ENCODE measurements around the gene POLRMT. TPM values are rescaled to one million over a fixed set of nuclear protein-coding genes. Genes with fewer than 3 reads are reported as not detected.

POLRMT gene
- total RNA-seq, 1 donor from 2014 or later = 45.3 TPM

DNA sequence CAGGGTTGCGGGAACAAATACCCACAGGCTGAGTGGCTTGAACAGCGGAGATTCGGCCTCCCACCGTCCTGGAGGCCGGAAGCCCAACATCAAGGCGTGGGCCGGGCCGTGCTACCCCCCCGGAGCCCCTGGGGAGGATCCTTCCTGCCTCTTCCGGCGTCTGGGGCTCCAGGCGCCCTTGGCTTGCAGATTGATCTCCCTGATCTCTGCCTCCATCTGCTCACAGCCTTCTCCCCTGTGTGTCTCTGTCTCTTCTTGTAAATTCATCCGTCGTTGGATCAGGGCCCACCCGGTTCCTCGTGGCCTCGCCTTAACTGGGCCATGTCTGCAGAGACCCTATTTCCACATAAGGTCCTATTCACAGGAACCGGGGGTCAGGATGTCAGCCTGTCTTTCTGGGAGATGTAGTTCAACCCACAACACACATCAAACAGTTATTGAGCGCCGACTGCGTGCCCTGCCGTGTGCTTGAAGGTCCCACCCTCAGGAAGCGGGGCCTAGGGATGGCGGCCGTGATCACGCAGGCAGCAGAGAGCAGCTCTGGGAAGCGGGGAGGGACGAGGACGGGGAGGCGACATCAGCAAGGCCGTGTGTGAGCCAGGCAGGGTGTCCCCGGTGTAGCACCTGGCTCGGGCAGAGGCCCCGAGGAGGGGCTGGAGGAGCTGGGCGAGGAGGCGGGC, 22.4 kb downstream of the POLRMT start:
- Mint-ChIP-seq H3K36me3 (ENCODE audit: low read depth, unreplicated experiment) (peaks cover 15% of the 10 kb centered on the region), H3K4me1 (ENCODE audit: low read depth, unreplicated experiment) (peaks cover 3% of the 10 kb centered on the region), H3K27me3 (ENCODE audit: low read depth, unreplicated experiment) (no peaks in the 10 kb centered on the region), H3K4me3 (ENCODE audit: unreplicated experiment) (no peak overlapping the region), H3K9me3 (ENCODE audit: unreplicated experiment) (peaks cover 2% of the 10 kb centered on the region), H3K27ac (ENCODE audit: unreplicated experiment) (peak overlapping the region; percentile 28)
- peak overlapping the region; percentile 95 for H3K27ac ChIP-seq (ENCODE audit: low read depth, low read length)
- peak overlapping the region; percentile 63 for H2AFZ ChIP-seq (ENCODE audit: low read depth, low read length)
- peak overlapping the region; percentile 30 for H3K4me3 ChIP-seq (ENCODE audit: insufficient read depth, low read depth, low read length)
- no peak for FAIRE-seq
- H3K9ac ChIP-seq (ENCODE audit: low read length) = peak overlapping the region; percentile 84
- H3K4me2 ChIP-seq (ENCODE audit: low read length) = peak overlapping the region; percentile 82
- TF ChIP-seq, protein P1, sequence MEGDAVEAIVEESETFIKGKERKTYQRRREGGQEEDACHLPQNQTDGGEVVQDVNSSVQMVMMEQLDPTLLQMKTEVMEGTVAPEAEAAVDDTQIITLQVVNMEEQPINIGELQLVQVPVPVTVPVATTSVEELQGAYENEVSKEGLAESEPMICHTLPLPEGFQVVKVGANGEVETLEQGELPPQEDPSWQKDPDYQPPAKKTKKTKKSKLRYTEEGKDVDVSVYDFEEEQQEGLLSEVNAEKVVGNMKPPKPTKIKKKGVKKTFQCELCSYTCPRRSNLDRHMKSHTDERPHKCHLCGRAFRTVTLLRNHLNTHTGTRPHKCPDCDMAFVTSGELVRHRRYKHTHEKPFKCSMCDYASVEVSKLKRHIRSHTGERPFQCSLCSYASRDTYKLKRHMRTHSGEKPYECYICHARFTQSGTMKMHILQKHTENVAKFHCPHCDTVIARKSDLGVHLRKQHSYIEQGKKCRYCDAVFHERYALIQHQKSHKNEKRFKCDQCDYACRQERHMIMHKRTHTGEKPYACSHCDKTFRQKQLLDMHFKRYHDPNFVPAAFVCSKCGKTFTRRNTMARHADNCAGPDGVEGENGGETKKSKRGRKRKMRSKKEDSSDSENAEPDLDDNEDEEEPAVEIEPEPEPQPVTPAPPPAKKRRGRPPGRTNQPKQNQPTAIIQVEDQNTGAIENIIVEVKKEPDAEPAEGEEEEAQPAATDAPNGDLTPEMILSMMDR (IDR thresholded peaks at IDR 0.05; ENCODE audit: insufficient read depth, low read depth, low read length) = no peak
- TF ChIP-seq EZH2 (IDR thresholded peaks at IDR 0.05; ENCODE audit: insufficient read depth, low read length) = no peak
- peak; percentile 82 for DNase-seq (ENCODE audit: low read depth)
- no peaks in the 10 kb centered on the region for H3K36me3 ChIP-seq (ENCODE audit: insufficient read depth, low read length)
- H3K4me1 ChIP-seq (ENCODE audit: insufficient read depth, low read length) = peaks cover 19% of the 10 kb centered on the region
- no peaks in the 10 kb centered on the region for H3K9me3 ChIP-seq (ENCODE audit: insufficient read depth, low read depth, low read length)
- no peaks in the 10 kb centered on the region for H4K20me1 ChIP-seq (ENCODE audit: insufficient read depth, low read length)
- no peaks in the 10 kb centered on the region for H3K79me2 ChIP-seq (ENCODE audit: insufficient read depth, low read length)
- no peaks in the 10 kb centered on the region for H3K27me3 ChIP-seq (ENCODE audit: insufficient read depth, low read length)

- H3K36me3 Mint-ChIP-seq (ENCODE audit: low read depth, unreplicated experiment) = peaks cover 15% of the 10 kb centered on the region
These were observed 23.1 kb downstream of the POLRMT start for GRCh38 chr19:610071-610800.

More at GRCh38 chr19:610071-610800, 23.1 kb downstream of the POLRMT start:
- H3K9me3 Mint-ChIP-seq (ENCODE audit: unreplicated experiment) = peaks cover 2% of the 10 kb centered on the region
- Histone ChIP-seq H3K79me2 (ENCODE audit: insufficient read depth, low read length) (no peaks in the 10 kb centered on the region), H3K36me3 (ENCODE audit: insufficient read depth, low read length) (no peaks in the 10 kb centered on the region), H3K4me3 (ENCODE audit: insufficient read depth, low read depth, low read length) (no peak overlapping the region), H2AFZ (ENCODE audit: low read depth, low read length) (peak overlapping the region; percentile 63), H3K9ac (ENCODE audit: low read length) (peak overlapping the region; percentile 84), H3K27ac (ENCODE audit: low read depth, low read length) (peak overlapping the region; percentile 95), H3K9me3 (ENCODE audit: insufficient read depth, low read depth, low read length) (no peaks in the 10 kb centered on the region), H3K27me3 (ENCODE audit: insufficient read depth, low read length) (no peaks in the 10 kb centered on the region), H3K4me2 (ENCODE audit: low read length) (peak overlapping the region; percentile 82), H4K20me1 (ENCODE audit: insufficient read depth, low read length) (no peaks in the 10 kb centered on the region), H3K4me1 (ENCODE audit: insufficient read depth, low read length) (peaks cover 19% of the 10 kb centered on the region)
- no peak for FAIRE-seq
- H3K4me3 Mint-ChIP-seq (ENCODE audit: unreplicated experiment) = no peak overlapping the region
- no peaks in the 10 kb centered on the region for H3K27me3 Mint-ChIP-seq (ENCODE audit: low read depth, unreplicated experiment)
- TF ChIP-seq EZH2 (IDR thresholded peaks at IDR 0.05; ENCODE audit: insufficient read depth, low read length) = no peak
- TF ChIP-seq, protein P1 (IDR thresholded peaks at IDR 0.05; ENCODE audit: insufficient read depth, low read depth, low read length) = no peak
- peaks cover 3% of the 10 kb centered on the region for H3K4me1 Mint-ChIP-seq (ENCODE audit: low read depth, unreplicated experiment)
- no peak overlapping the region for H3K27ac Mint-ChIP-seq (ENCODE audit: unreplicated experiment)
- no peak for DNase-seq (ENCODE audit: low read depth)

Measured in astrocyte (in vitro differentiated cells and primary cell).